ENCODE measurements around the gene SDS. TPM values are rescaled to one million over a fixed set of nuclear protein-coding genes. Genes with fewer than 3 reads are reported as not detected.

The SDS gene
- not detected for polyA plus RNA-seq

GRCh38 chr12:113403435-113404415 is at the start of gene SDS:
Gene SDS (minus strand): TSS chr12:113403887. CDS start chr12:113399708, 4,179 bp downstream.
- no peaks in the 10 kb centered on the region for H3K9me3 Mint-ChIP-seq
- no peaks in the 10 kb centered on the region for H3K36me3 Mint-ChIP-seq
- H3K4me3 Mint-ChIP-seq: no peak within 1 kb of the TSS
- peaks cover 8% of the 10 kb centered on the region for H3K27me3 Mint-ChIP-seq
- H3K27ac Mint-ChIP-seq: no peak within 1 kb of the TSS
- H3K4me1 Mint-ChIP-seq: peaks cover 0 to 2% (median 2%) of the 10 kb centered on the region in 3 donors

GRCh38 chr12:113453330-113453729 is 49.6 kb upstream of the SDS start:
- no peaks in the 10 kb centered on the region for H3K36me3 Mint-ChIP-seq
- H3K4me3 Mint-ChIP-seq: no peak overlapping the region
- H3K4me1 Mint-ChIP-seq: peaks cover 0 to 2% (median 1%) of the 10 kb centered on the region in 3 donors
- no peaks in the 10 kb centered on the region for H3K9me3 Mint-ChIP-seq
- peaks cover 11% of the 10 kb centered on the region for H3K27me3 Mint-ChIP-seq
- H3K27ac Mint-ChIP-seq: no peak overlapping the region

GRCh38 chr12:113452458-113452857 is 48.8 kb upstream of the SDS start:
- no peak overlapping the region for H3K27ac Mint-ChIP-seq
- H3K4me1 Mint-ChIP-seq: peaks cover 0 to 2% (median 1%) of the 10 kb centered on the region in 3 donors

GRCh38 chr12:113449839-113450238 is 46.2 kb upstream of the SDS start:
- Mint-ChIP-seq H3K36me3 (no peaks in the 10 kb centered on the region), H3K27ac (no peak overlapping the region), H3K4me3 (no peak overlapping the region), H3K27me3 (peaks cover 11% of the 10 kb centered on the region), H3K9me3 (peaks cover 0 to 7% (median 0%) of the 10 kb centered on the region in 3 donors), H3K4me1 (no peaks in the 10 kb centered on the region)

More at GRCh38 chr12:113452458-113452857, 48.8 kb upstream of the SDS start:
- Mint-ChIP-seq H3K27me3 (peaks cover 10% of the 10 kb centered on the region), H3K36me3 (no peaks in the 10 kb centered on the region), H3K4me3 (no peak overlapping the region), H3K9me3 (no peaks in the 10 kb centered on the region)

- Mint-ChIP-seq H3K4me3 (no peak overlapping the region), H3K27me3 (peaks cover 11% of the 10 kb centered on the region), H3K9me3 (peaks cover 0 to 7% (median 0%) of the 10 kb centered on the region in 3 donors), H3K4me1 (no peaks in the 10 kb centered on the region), H3K27ac (no peak overlapping the region), H3K36me3 (no peaks in the 10 kb centered on the region)
These were observed 45.6 kb upstream of the SDS start for GRCh38 chr12:113449299-113449698.

- no peak overlapping the region for H3K4me3 Mint-ChIP-seq
- no peak overlapping the region for H3K27ac Mint-ChIP-seq
- no peaks in the 10 kb centered on the region for H3K36me3 Mint-ChIP-seq
- no peaks in the 10 kb centered on the region for H3K4me1 Mint-ChIP-seq
- H3K9me3 Mint-ChIP-seq: peaks cover 0 to 7% (median 0%) of the 10 kb centered on the region in 3 donors
- H3K27me3 Mint-ChIP-seq: peaks cover 11% of the 10 kb centered on the region
These were observed 45.2 kb upstream of the SDS start for GRCh38 chr12:113448873-113449272.

GRCh38 chr12:113445544-113446171 is 42.0 kb upstream of the SDS start:
- Mint-ChIP-seq H3K4me3 (peak overlapping the region in 1 of 4 donors; percentile 2), H3K4me1 (no peaks in the 10 kb centered on the region), H3K27me3 (peaks cover 22% of the 10 kb centered on the region), H3K27ac (peak overlapping the region in 1 of 3 donors; percentile 24), H3K9me3 (peaks cover 0 to 7% (median 0%) of the 10 kb centered on the region in 3 donors), H3K36me3 (no peaks in the 10 kb centered on the region)

- H3K4me3 Mint-ChIP-seq: no peak overlapping the region
- H3K36me3 Mint-ChIP-seq: no peaks in the 10 kb centered on the region
- H3K4me1 Mint-ChIP-seq: no peaks in the 10 kb centered on the region
- peaks cover 26% of the 10 kb centered on the region for H3K27me3 Mint-ChIP-seq
- H3K9me3 Mint-ChIP-seq: peaks cover 0 to 7% (median 0%) of the 10 kb centered on the region in 3 donors
- no peak overlapping the region for H3K27ac Mint-ChIP-seq
These were observed 39.4 kb upstream of the SDS start for GRCh38 chr12:113443030-113443539.

- H3K4me3 Mint-ChIP-seq: no peak overlapping the region
- H3K27me3 Mint-ChIP-seq: peaks cover 24% of the 10 kb centered on the region
- H3K4me1 Mint-ChIP-seq: no peaks in the 10 kb centered on the region
- H3K36me3 Mint-ChIP-seq: no peaks in the 10 kb centered on the region
- H3K9me3 Mint-ChIP-seq: peaks cover 0 to 4% (median 0%) of the 10 kb centered on the region in 3 donors
- no peak overlapping the region for H3K27ac Mint-ChIP-seq
These were observed 37.5 kb upstream of the SDS start for GRCh38 chr12:113440947-113441782.

GRCh38 chr12:113440336-113440735 is 36.6 kb upstream of the SDS start:
- H3K9me3 Mint-ChIP-seq: no peaks in the 10 kb centered on the region
- no peak overlapping the region for H3K27ac Mint-ChIP-seq
- H3K4me3 Mint-ChIP-seq: no peak overlapping the region
- no peaks in the 10 kb centered on the region for H3K36me3 Mint-ChIP-seq
- H3K27me3 Mint-ChIP-seq: peaks cover 25% of the 10 kb centered on the region
- H3K4me1 Mint-ChIP-seq: no peaks in the 10 kb centered on the region

GRCh38 chr12:113439606-113440030 is 35.9 kb upstream of the SDS start:
- Mint-ChIP-seq H3K9me3 (no peaks in the 10 kb centered on the region), H3K4me1 (no peaks in the 10 kb centered on the region), H3K27ac (no peak overlapping the region), H3K36me3 (no peaks in the 10 kb centered on the region), H3K4me3 (no peak overlapping the region), H3K27me3 (peaks cover 21% of the 10 kb centered on the region)

GRCh38 chr12:113439301-113439597 is 35.6 kb upstream of the SDS start:
- Mint-ChIP-seq H3K4me1 (no peaks in the 10 kb centered on the region), H3K27me3 (peaks cover 21% of the 10 kb centered on the region), H3K27ac (no peak overlapping the region), H3K36me3 (no peaks in the 10 kb centered on the region), H3K4me3 (no peak overlapping the region), H3K9me3 (no peaks in the 10 kb centered on the region)

GRCh38 chr12:113438523-113439300 is 35.0 kb upstream of the SDS start:
- H3K4me3 Mint-ChIP-seq: no peak overlapping the region
- no peaks in the 10 kb centered on the region for H3K4me1 Mint-ChIP-seq
- H3K27ac Mint-ChIP-seq: no peak overlapping the region
- no peaks in the 10 kb centered on the region for H3K9me3 Mint-ChIP-seq
- no peaks in the 10 kb centered on the region for H3K36me3 Mint-ChIP-seq
- H3K27me3 Mint-ChIP-seq: peaks cover 21% of the 10 kb centered on the region

- Mint-ChIP-seq H3K9me3 (no peaks in the 10 kb centered on the region), H3K4me3 (no peak overlapping the region), H3K4me1 (no peaks in the 10 kb centered on the region), H3K27ac (no peak overlapping the region), H3K36me3 (no peaks in the 10 kb centered on the region), H3K27me3 (peaks cover 21% of the 10 kb centered on the region)
These were observed 34.0 kb upstream of the SDS start for GRCh38 chr12:113437729-113438100.
